Measurements from ENCODE around the gene RPTOR. TPM values are rescaled to one million over a fixed set of nuclear protein-coding genes. Genes with fewer than 3 reads are reported as not detected.

The RPTOR gene
- total RNA-seq, 2 donors from 2014 or later: 62.0 to 228 TPM

DNA sequence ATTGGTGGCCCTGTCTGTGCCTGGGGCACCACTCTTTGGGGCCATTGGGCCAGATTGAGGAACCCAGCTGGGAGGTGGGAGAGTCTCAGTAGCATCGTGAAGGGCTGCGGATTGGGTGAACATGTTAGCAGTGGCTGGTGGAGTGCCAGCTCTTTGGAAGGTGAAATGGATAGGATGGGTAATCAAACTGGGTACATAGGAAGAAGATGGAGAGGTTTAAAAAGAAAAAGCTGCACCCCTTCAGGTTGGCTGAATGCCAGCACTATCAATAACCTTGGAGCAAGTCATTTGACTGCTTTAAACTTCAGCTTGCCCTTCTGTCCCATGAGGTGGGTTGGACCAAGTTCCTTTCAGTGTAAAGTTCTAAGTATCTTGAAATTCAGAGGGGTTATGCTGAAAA is 95.0 kb downstream of the RPTOR start:
- Mint-ChIP-seq H3K4me1 (peaks cover 28% of the 10 kb centered on the region), H3K27ac (peak overlapping the region; percentile 59)

DNA sequence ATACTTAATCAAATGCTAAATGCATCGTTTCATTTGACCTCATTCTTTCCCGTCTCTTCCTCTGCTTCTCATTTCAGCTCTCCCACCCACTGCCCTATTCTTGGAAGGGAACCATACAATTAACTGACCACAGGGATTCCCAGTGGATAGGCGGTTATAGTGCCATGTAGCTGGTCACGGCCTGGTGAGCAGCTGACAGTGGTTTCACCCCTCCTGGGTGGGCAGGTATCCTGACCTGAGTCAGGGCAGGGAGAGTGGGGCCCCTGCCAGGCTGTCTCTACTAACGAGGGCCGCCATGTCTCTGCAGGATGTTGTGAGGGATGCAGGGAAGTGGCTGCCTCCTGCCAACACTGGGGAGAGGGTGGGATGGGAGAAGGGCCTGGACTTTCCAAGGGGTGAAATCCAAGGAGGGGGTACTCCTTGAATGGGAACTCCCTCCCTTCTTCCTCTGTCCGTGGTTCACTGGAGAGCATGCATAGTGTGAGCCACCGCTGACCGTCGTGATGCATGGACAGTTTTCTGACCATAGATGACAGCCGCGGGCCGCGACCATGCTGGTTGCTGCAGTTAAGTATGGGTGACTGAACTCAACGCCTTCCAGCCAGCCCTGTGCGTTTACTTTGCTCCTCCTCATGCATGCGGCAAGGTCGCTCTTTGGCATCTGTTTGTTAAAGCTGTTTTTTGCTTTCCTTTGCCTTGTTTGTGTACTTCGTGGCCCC is 95.9 kb downstream of the RPTOR start:
- H3K27ac Mint-ChIP-seq: no peak overlapping the region
- peaks cover 24% of the 10 kb centered on the region for H3K36me3 Mint-ChIP-seq (ENCODE audit: low read depth)
- no peaks in the 10 kb centered on the region for H3K9me3 Mint-ChIP-seq
- H3K4me1 Mint-ChIP-seq: peaks cover 26% of the 10 kb centered on the region
- no peak overlapping the region for H3K4me3 Mint-ChIP-seq
- no peaks in the 10 kb centered on the region for H3K27me3 Mint-ChIP-seq
- ATAC-seq (replicated peaks): no peak

More for the DNA sequence above, 95.0 kb downstream of the RPTOR start:
- H3K4me3 Mint-ChIP-seq: no peak overlapping the region
- ATAC-seq (replicated peaks): no peak
- peaks cover 16% of the 10 kb centered on the region for H3K36me3 Mint-ChIP-seq (ENCODE audit: low read depth)
- no peaks in the 10 kb centered on the region for H3K9me3 Mint-ChIP-seq
- no peaks in the 10 kb centered on the region for H3K27me3 Mint-ChIP-seq

DNA sequence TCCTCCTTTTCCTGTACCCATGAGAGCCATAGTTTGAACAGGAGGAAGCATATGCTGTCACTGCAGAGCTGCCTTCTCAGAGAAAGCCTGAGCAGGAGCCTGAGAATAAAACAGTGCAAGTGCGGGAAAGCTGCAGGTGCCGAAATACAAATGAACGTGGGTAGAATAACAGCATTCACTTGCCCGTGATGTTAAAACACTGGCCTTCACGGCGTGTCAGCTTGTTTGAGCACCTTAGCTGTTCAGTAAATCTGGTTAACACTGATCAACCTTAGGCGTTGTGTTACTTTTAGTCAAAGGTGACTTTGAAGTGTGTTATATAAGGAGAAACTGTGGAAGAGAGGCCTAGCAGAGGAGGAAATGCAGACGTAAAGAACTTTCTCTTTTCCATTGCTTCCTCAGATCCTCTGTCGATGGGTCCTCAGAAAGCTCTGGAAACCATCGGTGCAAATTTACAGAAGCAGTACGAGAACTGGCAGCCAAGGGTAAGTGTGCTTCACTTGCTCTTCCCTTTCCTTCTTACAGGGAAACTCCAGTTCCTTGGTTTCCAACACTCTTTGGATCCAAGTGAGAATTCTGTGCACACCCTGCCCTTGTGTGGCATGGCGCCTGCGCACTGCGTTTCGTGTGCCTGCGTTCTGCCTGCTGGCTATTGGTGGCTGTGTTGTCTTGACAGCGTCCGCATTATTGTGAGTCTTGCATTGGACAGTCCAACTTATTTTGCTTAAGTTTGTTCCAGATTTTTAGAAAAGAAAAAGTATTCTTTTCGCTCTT is 98.9 kb downstream of the RPTOR start:
- Mint-ChIP-seq H3K4me1 (peaks cover 38% of the 10 kb centered on the region), H3K27me3 (no peaks in the 10 kb centered on the region), H3K9me3 (no peaks in the 10 kb centered on the region), H3K4me3 (no peak overlapping the region), H3K27ac (no peak overlapping the region), H3K36me3 (ENCODE audit: low read depth) (peaks cover 38% of the 10 kb centered on the region)
- ATAC-seq (replicated peaks): no peak

DNA sequence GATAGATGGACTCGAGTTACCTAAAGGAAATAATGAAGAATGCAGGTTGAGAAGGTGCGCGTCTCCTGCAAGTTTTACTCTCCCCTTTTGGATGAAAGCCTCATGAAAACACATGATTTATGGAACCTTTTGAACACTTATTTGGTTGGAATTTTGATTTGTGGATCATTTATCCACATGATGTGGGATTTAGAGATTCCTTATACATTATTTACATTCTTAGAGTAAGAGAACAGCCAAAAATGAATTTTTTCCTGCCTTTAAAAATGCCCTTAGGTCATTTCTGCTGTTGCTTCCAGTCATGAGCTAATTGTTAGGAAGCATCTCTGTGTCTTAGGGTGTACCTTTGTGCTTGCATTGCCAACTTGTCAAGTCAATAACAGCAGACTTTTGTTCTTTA is 99.9 kb downstream of the RPTOR start:
- Mint-ChIP-seq H3K27me3 (no peaks in the 10 kb centered on the region), H3K4me3 (no peak overlapping the region), H3K27ac (peak overlapping the region; percentile 56), H3K4me1 (peaks cover 44% of the 10 kb centered on the region), H3K9me3 (peaks cover 2% of the 10 kb centered on the region), H3K36me3 (ENCODE audit: low read depth) (peaks cover 41% of the 10 kb centered on the region)
- no peak for ATAC-seq (replicated peaks)

DNA sequence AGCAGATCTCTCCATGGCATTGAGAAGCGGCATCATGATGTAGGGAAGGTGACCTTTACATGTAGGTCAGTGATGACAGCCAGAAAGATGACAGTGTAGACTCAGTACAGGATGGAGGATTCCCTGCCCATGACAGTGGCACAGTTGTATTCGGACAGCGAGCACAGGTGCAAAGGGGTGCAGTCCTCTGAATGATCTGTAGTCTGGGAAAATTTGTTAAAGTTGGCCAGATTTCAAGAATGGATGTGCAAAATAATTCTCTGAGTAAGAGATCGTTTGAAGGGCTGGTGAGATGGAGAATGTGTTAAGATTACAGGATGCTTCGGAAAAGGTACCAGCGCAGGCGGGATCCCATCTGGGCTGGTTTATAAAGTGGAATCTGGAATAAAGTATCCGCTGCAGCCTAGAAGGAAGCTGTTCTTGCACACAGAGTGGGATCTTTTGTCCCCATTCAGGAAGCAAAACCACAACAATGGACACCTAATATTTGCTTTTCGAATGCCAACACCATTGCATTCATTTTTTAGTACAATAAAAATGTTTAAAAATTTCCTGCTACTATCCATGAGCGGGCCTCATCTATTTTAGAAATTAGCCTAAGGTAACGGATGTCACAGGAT is 101.2 kb downstream of the RPTOR start:
- no peak for ATAC-seq (replicated peaks)
- Mint-ChIP-seq H3K36me3 (ENCODE audit: low read depth) (peaks cover 47% of the 10 kb centered on the region), H3K4me1 (peaks cover 46% of the 10 kb centered on the region), H3K4me3 (no peak overlapping the region), H3K27me3 (no peaks in the 10 kb centered on the region), H3K9me3 (peaks cover 7% of the 10 kb centered on the region), H3K27ac (peak overlapping the region; percentile 47)

DNA sequence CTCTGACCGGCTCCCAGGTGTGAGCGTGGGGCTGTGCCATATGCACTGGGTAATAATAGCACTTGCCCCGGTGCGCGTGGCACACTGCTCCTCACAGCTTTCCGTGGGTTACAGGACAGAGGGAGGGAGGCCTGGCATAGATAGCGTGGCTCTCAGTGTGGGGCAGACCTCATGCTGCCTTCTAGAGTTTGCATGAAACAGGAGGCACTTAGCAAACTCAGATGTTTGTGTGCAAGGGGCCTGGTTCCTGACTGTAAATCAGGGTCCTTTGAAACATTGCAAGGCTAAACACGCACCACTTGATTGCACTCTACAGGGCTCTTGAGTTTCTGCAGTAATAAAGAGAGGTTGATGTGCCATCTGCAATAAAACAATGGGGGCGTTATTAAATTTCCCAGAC is 101.7 kb downstream of the RPTOR start:
- peaks cover 7% of the 10 kb centered on the region for H3K9me3 Mint-ChIP-seq
- ATAC-seq (replicated peaks): no peak
- H3K27me3 Mint-ChIP-seq: no peaks in the 10 kb centered on the region
- H3K27ac Mint-ChIP-seq: no peak overlapping the region
- no peak overlapping the region for H3K4me3 Mint-ChIP-seq
- H3K36me3 Mint-ChIP-seq (ENCODE audit: low read depth): peaks cover 47% of the 10 kb centered on the region
- H3K4me1 Mint-ChIP-seq: peaks cover 49% of the 10 kb centered on the region

DNA sequence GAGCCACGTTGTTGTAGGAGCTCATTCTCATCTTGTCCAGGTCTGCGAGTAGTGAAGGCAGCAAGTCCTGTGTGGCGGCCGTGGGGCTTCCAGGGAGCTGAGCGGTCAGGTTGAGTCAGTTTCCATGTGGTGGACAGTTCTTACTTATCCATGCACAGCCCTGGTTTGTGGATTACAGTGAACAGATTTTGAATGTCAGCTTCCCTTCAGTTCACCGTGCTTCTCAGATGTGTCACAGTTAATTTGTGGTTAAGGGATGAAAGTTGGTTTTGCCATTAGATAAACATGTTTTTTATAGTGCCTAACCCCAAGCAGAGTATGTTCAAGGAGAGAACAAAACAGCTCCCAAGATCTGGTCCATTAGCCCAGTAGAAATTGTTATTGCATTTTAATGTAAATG is 103.1 kb downstream of the RPTOR start:
- peaks cover 7% of the 10 kb centered on the region for H3K9me3 Mint-ChIP-seq
- peak overlapping the region; percentile 96 for H3K27ac Mint-ChIP-seq
- H3K36me3 Mint-ChIP-seq (ENCODE audit: low read depth): peaks cover 47% of the 10 kb centered on the region
- H3K4me1 Mint-ChIP-seq: peaks cover 55% of the 10 kb centered on the region
- H3K27me3 Mint-ChIP-seq: no peaks in the 10 kb centered on the region
- ATAC-seq (replicated peaks): peak; percentile 72
- H3K4me3 Mint-ChIP-seq: peak overlapping the region; percentile 81

DNA sequence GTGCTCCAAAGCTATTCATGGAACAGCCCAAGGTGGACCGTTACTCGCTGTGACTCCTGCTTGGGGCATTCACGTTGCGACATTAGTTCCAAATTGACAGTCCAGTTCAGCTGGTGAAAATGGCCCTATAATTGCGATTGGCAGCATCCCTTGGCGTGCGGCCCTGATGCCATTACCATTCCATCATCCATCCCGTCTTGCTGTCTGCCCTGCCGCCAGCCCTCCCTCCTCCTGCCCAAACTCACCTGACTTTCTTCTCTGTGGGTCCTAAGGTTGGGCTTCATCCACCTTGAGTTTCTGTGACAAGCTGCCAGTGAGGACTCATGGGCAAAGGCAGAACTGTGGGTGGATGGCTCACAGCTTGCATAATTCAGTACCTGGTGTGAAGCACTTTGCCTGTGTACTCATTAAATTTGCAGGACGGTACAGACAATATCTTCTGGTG is 104.6 kb downstream of the RPTOR start:
- H3K4me1 Mint-ChIP-seq: peaks cover 59% of the 10 kb centered on the region
- H3K36me3 Mint-ChIP-seq (ENCODE audit: low read depth): peaks cover 35% of the 10 kb centered on the region
- peaks cover 7% of the 10 kb centered on the region for H3K9me3 Mint-ChIP-seq
- H3K27ac Mint-ChIP-seq: peak overlapping the region; percentile 96
- ATAC-seq (replicated peaks): peak; percentile 37
- H3K27me3 Mint-ChIP-seq: no peaks in the 10 kb centered on the region
- peak overlapping the region; percentile 81 for H3K4me3 Mint-ChIP-seq

DNA sequence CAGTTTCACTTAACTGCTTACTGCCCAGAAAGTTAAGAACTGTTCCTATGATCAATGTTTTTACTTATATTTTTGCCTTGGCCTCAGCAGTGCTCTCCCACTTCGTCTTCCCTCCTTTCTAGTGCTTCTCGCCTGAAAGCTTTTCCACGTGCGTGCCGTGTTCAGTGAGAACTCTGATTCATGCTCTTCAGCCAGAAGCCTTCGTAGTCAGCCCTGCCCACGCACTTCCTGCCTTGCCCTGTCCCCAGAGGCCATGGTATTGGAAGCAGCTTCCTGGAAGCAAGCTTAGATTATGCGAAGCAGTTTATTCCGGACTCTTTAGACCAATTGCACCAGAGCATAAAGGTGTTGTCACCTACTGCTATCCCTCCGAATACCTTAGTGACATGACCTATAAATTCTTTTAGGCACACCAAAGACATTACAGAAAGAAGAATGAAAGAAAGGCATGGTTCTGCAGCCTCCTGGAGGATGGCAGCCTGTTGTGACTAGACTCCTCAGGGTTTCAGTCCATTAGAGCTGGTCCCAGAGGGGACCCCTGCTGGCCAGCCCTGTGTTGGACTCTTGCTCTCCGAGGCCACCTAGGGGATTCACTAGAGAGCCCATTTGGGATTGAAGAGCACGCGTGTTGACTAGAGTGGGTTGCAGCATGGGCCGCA is 105.2 kb downstream of the RPTOR start:
- H3K4me1 Mint-ChIP-seq: peaks cover 57% of the 10 kb centered on the region
- peak overlapping the region; percentile 81 for H3K4me3 Mint-ChIP-seq
- ATAC-seq (replicated peaks): peak; percentile 85
- H3K36me3 Mint-ChIP-seq (ENCODE audit: low read depth): peaks cover 30% of the 10 kb centered on the region
- peak overlapping the region; percentile 96 for H3K27ac Mint-ChIP-seq
- peaks cover 7% of the 10 kb centered on the region for H3K9me3 Mint-ChIP-seq
- no peaks in the 10 kb centered on the region for H3K27me3 Mint-ChIP-seq

DNA sequence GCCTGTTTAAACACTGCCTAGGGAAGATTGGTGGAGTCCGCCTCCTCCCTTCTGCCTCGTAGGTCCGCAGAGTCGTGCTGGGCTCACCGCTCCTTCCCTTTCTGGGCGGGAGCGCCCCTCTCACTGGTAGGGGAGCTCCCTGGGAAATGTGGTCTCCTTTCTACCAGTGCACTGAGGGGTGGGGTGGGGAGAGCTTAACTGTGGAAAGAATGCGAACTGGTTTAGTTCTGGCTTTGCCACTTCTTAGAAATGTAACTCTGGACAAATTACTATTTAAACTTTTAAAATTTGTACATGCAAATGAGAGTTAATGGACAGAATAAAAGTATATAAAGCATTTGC is 105.7 kb downstream of the RPTOR start:
- peak overlapping the region; percentile 96 for H3K27ac Mint-ChIP-seq
- peaks cover 25% of the 10 kb centered on the region for H3K36me3 Mint-ChIP-seq (ENCODE audit: low read depth)
- no peak for ATAC-seq (replicated peaks)
- H3K4me1 Mint-ChIP-seq: peaks cover 54% of the 10 kb centered on the region
- peak overlapping the region; percentile 81 for H3K4me3 Mint-ChIP-seq
- no peaks in the 10 kb centered on the region for H3K27me3 Mint-ChIP-seq
- H3K9me3 Mint-ChIP-seq: peaks cover 7% of the 10 kb centered on the region

DNA sequence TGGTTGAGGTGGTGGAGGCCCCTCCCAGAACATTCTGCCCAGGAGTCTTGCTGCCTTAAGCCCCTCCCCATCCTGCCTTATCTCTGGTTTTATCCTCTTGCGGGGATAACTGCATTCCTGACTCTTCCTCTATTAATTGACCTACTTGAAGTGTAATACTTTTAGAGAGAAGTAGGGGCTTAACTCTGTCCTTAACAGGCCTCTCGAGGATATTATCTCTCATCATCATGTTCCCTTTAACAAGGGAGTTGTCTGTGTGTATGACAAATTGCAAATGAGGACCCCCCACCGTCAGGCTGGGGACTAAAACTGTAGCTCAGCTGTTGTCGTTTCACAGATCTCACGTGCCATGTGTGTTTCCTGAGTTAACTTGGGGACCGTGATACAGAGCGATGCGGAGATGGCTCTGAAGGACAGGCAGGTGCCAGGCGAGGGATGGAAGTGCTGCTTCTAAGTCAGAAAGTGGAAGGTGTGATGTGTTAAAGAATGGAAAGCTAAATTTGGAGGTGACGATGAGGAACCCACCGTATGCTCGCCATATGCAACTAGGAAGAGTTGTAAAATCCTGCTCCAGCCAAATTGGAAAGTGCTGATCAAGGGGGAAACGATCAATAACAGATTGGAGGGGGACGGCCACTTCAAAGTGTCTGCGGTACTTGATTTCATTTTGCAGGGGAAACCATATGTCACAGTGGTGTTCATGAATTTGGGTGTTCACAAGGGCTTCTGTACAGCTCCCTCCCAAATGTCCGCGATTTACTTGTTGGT is 106.3 kb downstream of the RPTOR start:
- H3K4me3 Mint-ChIP-seq: peak overlapping the region; percentile 81
- peaks cover 18% of the 10 kb centered on the region for H3K36me3 Mint-ChIP-seq (ENCODE audit: low read depth)
- no peak for ATAC-seq (replicated peaks)
- H3K4me1 Mint-ChIP-seq: peaks cover 48% of the 10 kb centered on the region
- peaks cover 7% of the 10 kb centered on the region for H3K9me3 Mint-ChIP-seq
- H3K27ac Mint-ChIP-seq: peak overlapping the region; percentile 96
- H3K27me3 Mint-ChIP-seq: no peaks in the 10 kb centered on the region

DNA sequence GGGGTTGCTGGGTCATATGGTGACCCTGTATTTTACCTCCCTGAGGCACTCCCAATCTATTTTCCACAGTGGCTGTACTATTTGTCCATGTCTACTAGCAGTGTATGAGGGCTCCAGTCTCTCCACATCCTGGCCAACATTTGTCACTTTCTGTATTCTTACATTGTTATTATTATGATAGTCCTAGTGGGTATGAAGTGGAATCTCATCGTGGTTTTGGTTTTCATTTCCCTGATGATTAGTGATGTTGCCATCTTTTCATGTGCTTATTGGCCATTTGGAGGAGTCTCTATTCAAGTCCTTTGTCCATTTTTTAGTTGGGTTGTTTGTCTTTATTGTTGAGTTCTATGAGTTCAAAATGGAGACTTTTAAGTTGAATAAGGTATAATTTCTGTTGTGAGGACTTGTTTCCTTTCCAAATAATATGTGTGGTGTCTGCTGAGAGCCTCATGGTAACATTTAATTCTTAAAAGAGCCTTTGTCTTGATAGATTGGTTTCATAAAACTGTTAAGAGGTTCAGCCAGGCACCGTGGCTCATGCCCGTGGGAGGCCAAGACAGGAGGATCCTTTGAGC is 108.2 kb downstream of the RPTOR start:
- peaks cover 7% of the 10 kb centered on the region for H3K9me3 Mint-ChIP-seq
- peak overlapping the region; percentile 88 for H3K27ac Mint-ChIP-seq
- H3K36me3 Mint-ChIP-seq (ENCODE audit: low read depth): peaks cover 9% of the 10 kb centered on the region
- H3K4me1 Mint-ChIP-seq: peaks cover 42% of the 10 kb centered on the region
- H3K4me3 Mint-ChIP-seq: peak overlapping the region; percentile 67
- peak; percentile 30 for ATAC-seq (replicated peaks)
- H3K27me3 Mint-ChIP-seq: no peaks in the 10 kb centered on the region

DNA sequence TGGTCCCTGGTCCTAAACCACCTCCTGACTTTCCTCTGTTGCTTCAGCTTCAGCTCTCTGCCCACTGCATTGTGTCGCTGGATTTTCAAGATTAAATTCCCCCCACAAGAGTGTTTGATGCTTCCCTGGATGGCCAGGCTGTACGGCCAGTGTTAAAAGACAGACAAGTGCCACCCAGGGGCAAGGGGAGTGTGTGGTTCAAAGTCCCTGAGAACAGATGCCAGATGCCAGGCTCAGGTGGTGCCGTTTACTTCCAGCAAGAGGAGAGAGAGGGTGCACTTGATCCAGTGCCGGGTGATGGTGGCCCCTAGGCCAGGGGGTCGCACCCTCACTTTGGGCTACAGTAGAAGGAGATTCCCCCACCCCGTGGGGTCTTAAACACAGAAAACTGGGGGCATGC is 109.2 kb downstream of the RPTOR start:
- Mint-ChIP-seq H3K36me3 (ENCODE audit: low read depth) (peaks cover 9% of the 10 kb centered on the region), H3K27me3 (no peaks in the 10 kb centered on the region), H3K27ac (peak overlapping the region; percentile 74), H3K4me1 (peaks cover 33% of the 10 kb centered on the region), H3K4me3 (no peak overlapping the region), H3K9me3 (peaks cover 7% of the 10 kb centered on the region)
- ATAC-seq (replicated peaks): no peak

Data from activated T-helper 17 cell treated with anti-CD3 and anti-CD28 coated beads, Interleukin-2, amount 50 U/mL, for 72 hours (primary cell).